ENCODE results near the gene ITPRIPL2. TPM values are rescaled to one million over a fixed set of nuclear protein-coding genes. Genes with fewer than 3 reads are reported as not detected.

The ITPRIPL2 gene
- total RNA-seq, 4 donors from 2014 or later = 22.9 to 79.3 (median 48.0) TPM

GRCh38 chr16:19068237-19068815, 45.4 kb upstream of the ITPRIPL2 start:
- Histone ChIP-seq H3K9me3 (no peaks in the 10 kb centered on the region), H3K27ac (peak overlapping the region; percentile 98 to 100 (median 100)), H3K4me3 (peak overlapping the region; percentile 75 to 98 (median 90)), H3K36me3 (peaks cover 0 to 8% (median under 1%) of the 10 kb centered on the region in 4 donors), H3K4me1 (peaks cover 4 to 17% (median 12%) of the 10 kb centered on the region in 4 donors), H3K27me3 (no peaks in the 10 kb centered on the region)
- TF ChIP-seq POLR2A (IDR thresholded peaks at IDR 0.05) = no peak
- TF ChIP-seq, protein P1, sequence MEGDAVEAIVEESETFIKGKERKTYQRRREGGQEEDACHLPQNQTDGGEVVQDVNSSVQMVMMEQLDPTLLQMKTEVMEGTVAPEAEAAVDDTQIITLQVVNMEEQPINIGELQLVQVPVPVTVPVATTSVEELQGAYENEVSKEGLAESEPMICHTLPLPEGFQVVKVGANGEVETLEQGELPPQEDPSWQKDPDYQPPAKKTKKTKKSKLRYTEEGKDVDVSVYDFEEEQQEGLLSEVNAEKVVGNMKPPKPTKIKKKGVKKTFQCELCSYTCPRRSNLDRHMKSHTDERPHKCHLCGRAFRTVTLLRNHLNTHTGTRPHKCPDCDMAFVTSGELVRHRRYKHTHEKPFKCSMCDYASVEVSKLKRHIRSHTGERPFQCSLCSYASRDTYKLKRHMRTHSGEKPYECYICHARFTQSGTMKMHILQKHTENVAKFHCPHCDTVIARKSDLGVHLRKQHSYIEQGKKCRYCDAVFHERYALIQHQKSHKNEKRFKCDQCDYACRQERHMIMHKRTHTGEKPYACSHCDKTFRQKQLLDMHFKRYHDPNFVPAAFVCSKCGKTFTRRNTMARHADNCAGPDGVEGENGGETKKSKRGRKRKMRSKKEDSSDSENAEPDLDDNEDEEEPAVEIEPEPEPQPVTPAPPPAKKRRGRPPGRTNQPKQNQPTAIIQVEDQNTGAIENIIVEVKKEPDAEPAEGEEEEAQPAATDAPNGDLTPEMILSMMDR (IDR thresholded peaks at IDR 0.05) = no peak
- TF ChIP-seq EP300 (IDR thresholded peaks at IDR 0.05; ENCODE audit: low read depth) = no peak
- no peak for TF ChIP-seq POLR2AphosphoS5 (IDR thresholded peaks at IDR 0.05)
- in situ Hi-C loops (cut with MboI; ENCODE audit: low pct_ligation_motif_present in 1 of 4, low pct_unique_long_range_greater_than_20kb in 1 of 4, low sequenced_read_pairs in 3 of 4) = no loop called here
- 34 to 37% methylated on average over 4 to 14 of the region's 19 CpGs for WGBS, 2 donors (ENCODE audit: low coverage in 1 of 2)
- no peak for DNase-seq
- intact Hi-C loops (cut with DNase I; ENCODE audit: low total_unique reads) = no loop called here

- H3K9me3 ChIP-seq = no peaks in the 10 kb centered on the region
- DNase-seq = peak; percentile 77
- H3K36me3 ChIP-seq = peaks cover 0 to 17% (median 2%) of the 10 kb centered on the region in 4 donors
- peaks cover 4 to 11% (median 10%) of the 10 kb centered on the region in 4 donors for H3K4me1 ChIP-seq
- intact Hi-C loops (cut with DNase I; ENCODE audit: low total_unique reads) = no loop called here
- 38 to 74% methylated on average over 6 to 21 of the region's 21 CpGs for WGBS, 2 donors (ENCODE audit: low coverage in 1 of 2)
- in situ Hi-C loops (cut with MboI; ENCODE audit: low pct_ligation_motif_present in 1 of 4, low pct_unique_long_range_greater_than_20kb in 1 of 4, low sequenced_read_pairs in 3 of 4) = loop anchor here in 1 of 4 donors (10.0 kb wide), 1 partner anchor 97 kb away; no protein-coding TSS in a partner anchor
- no peak overlapping the region for H3K27ac ChIP-seq
- H3K27me3 ChIP-seq = no peaks in the 10 kb centered on the region
- no peak overlapping the region for H3K4me3 ChIP-seq
- TF ChIP-seq, protein P1 (IDR thresholded peaks at IDR 0.05) = peak; percentile 62 to 78 (median 72)
- no peak for TF ChIP-seq POLR2A (IDR thresholded peaks at IDR 0.05)
Measured at GRCh38 chr16:19071811-19072777, 41.7 kb upstream of the ITPRIPL2 start.

GRCh38 chr16:19073344-19073743, 40.4 kb upstream of the ITPRIPL2 start:
- Histone ChIP-seq H3K27me3 (no peaks in the 10 kb centered on the region), H3K9me3 (no peaks in the 10 kb centered on the region), H3K4me3 (no peak overlapping the region), H3K27ac (no peak overlapping the region), H3K36me3 (peaks cover 0 to 20% (median 3%) of the 10 kb centered on the region in 4 donors), H3K4me1 (peaks cover 4 to 8% (median 8%) of the 10 kb centered on the region in 4 donors)
- intact Hi-C loops (cut with DNase I; ENCODE audit: low total_unique reads) = no loop called here
- DNase-seq = no peak
- WGBS, 2 donors (ENCODE audit: low coverage in 1 of 2) = 90 to 94% methylated on average over 2 to 3 of the region's 3 CpGs
- in situ Hi-C loops (cut with MboI; ENCODE audit: low pct_ligation_motif_present in 1 of 4, low pct_unique_long_range_greater_than_20kb in 1 of 4, low sequenced_read_pairs in 3 of 4) = loop anchor here in 1 of 4 donors (10.0 kb wide), 1 partner anchor 99 kb away; no protein-coding TSS in a partner anchor
- TF ChIP-seq POLR2A (IDR thresholded peaks at IDR 0.05) (no peak), POLR2AphosphoS5 (IDR thresholded peaks at IDR 0.05) (no peak), EP300 (IDR thresholded peaks at IDR 0.05; ENCODE audit: low read depth) (no peak)

DNA sequence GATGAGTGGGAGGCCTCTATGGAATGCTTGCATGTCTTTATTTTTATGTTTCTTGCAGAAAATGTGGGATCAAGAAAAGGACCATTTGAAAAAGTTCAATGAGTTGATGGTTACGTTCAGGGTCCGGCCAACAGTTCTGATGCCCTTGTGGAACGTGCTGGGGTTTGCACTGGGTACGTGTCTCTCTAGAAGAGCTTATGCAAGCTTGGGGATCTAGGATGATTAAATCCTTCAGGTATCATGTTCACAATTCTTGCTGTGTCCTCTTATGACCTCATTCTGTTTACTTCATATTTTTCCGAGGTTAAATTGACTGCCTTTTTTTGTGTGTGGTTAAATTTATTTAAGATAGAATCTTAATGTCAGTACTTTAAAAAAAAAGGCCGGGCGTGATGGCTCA, 39.9 kb upstream of the ITPRIPL2 start:
- 77 to 85% methylated on average over 7 of the region's 7 CpGs for WGBS, 2 donors (ENCODE audit: low coverage in 1 of 2)
- peaks cover 2 to 3% (median 3%) of the 10 kb centered on the region in 4 donors for H3K4me1 ChIP-seq
- no peak overlapping the region for H3K27ac ChIP-seq
- no peaks in the 10 kb centered on the region for H3K9me3 ChIP-seq
- H3K4me3 ChIP-seq = no peak overlapping the region
- no peak for DNase-seq
- H3K27me3 ChIP-seq = no peaks in the 10 kb centered on the region
- TF ChIP-seq, protein P1 (IDR thresholded peaks at IDR 0.05) = no peak
- TF ChIP-seq POLR2A (IDR thresholded peaks at IDR 0.05) = no peak
- TF ChIP-seq EP300 (IDR thresholded peaks at IDR 0.05; ENCODE audit: low read depth) = no peak
- intact Hi-C loops (cut with DNase I; ENCODE audit: low total_unique reads) = no loop called here
- in situ Hi-C loops (cut with MboI; ENCODE audit: low pct_ligation_motif_present in 1 of 4, low pct_unique_long_range_greater_than_20kb in 1 of 4, low sequenced_read_pairs in 3 of 4) = loop anchor here in 1 of 4 donors (10.0 kb wide), 1 partner anchor 99 kb away; no protein-coding TSS in a partner anchor
- peaks cover 0 to 26% (median 6%) of the 10 kb centered on the region in 4 donors for H3K36me3 ChIP-seq

All from transverse colon (tissue), 4 donors.